OCI-LY7 (cell line): ENCODE measurements around the gene COL6A3.

ENCODE experiments used
- EZH2phosphoT487 ChIP-seq: fragments of 200-600 bp; sonication (generic); IDR thresholded peaks from 2 replicates; pipeline ENCODE4 v1.6.1; 2018; ENCODE audit warnings: low read depth, borderline replicate concordance, mild to moderate bottlenecking, mixed run types, antibody characterized with exemption, low read length, moderate library complexity, mixed read lengths
- TF ChIP-seq, protein P1 (sequence below): fragments of 200-600 bp; sonication (generic); conservative IDR thresholded peaks from 2 replicates; pipeline ENCODE4 v1.5.1; 2014; ENCODE audit warnings: mild to moderate bottlenecking, antibody characterized with exemption, low read length, moderate library complexity, mixed read lengths

DNA sequence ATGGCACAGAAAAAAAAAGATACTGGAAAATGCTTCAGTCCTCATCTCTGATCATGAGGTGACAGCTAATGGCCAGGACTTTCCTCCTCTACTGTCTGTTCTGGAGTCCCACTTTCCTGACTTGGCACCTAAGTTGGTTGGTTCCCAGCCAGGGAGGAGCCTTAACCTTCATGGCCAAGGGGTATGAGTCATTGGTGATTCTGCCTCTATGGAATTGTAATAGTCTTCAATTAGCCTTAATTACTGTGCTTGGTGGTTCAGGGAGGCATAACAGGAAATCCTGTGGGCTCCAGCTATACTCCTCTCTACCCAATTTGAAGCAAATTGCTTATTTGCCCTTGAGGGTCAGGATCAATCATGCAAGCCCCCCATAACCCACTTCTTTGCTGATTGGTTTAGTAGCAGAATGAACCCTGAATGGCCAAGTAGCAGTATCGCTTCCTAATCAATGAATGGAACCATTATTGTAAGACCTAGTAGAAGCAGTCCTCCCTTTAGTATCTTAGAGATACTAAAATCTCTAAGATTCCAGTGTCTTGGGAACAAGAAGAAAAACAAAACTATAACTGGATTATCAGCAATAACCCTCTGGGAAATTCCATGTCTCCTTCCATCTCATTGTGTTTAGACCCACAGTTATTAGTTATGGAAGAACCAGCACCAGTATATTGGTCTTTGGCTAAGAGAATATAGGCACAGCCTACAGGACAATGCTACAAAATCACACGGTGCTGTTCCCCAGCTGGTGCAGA, 109.0 kb downstream of the COL6A3 start:
- TF ChIP-seq, protein P1, sequence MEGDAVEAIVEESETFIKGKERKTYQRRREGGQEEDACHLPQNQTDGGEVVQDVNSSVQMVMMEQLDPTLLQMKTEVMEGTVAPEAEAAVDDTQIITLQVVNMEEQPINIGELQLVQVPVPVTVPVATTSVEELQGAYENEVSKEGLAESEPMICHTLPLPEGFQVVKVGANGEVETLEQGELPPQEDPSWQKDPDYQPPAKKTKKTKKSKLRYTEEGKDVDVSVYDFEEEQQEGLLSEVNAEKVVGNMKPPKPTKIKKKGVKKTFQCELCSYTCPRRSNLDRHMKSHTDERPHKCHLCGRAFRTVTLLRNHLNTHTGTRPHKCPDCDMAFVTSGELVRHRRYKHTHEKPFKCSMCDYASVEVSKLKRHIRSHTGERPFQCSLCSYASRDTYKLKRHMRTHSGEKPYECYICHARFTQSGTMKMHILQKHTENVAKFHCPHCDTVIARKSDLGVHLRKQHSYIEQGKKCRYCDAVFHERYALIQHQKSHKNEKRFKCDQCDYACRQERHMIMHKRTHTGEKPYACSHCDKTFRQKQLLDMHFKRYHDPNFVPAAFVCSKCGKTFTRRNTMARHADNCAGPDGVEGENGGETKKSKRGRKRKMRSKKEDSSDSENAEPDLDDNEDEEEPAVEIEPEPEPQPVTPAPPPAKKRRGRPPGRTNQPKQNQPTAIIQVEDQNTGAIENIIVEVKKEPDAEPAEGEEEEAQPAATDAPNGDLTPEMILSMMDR: no peak
- TF ChIP-seq EZH2phosphoT487: no peak
